A673 (cell line): Measurements from ENCODE around the gene PRR12. TPM values are rescaled to one million over a fixed set of nuclear protein-coding genes. Genes with fewer than 3 reads are reported as not detected.

ENCODE experiments used
- BruUV-seq: library from RNA; stranded (reverse); fragments of 400-500 nt; replicated peaks from 2 replicates; lab custom pipeline; 2021; lab: Mats Ljungman, UMichigan
- CTCF ChIA-PET: fragments of 300-600 bp; sonication (Branson Sonifier 250); formaldehyde crosslinking; loops from one replicate; lab custom pipeline; 2022; ENCODE audit warnings: antibody characterized with exemption; lab: Charles Lee
- POLR2A ChIA-PET: fragments of 300-600 bp; sonication (Branson Sonifier 250); formaldehyde crosslinking; loops from one replicate; lab custom pipeline; 2022; ENCODE audit warnings: antibody characterized with exemption; ENCODE audit not compliant: low non-redundant PET; lab: Charles Lee
- DNase-seq: peaks from one replicate; pipeline ENCODE4 v3.0.0-alpha.2; 2015; ENCODE audit warnings: low spot score
- H3K27ac ChIP-seq: fragments of 200-600 bp; sonication (generic); 2 replicates; pipeline ENCODE4 v1.5.1; 2016; ENCODE audit warnings: mixed run types, low read depth, mild to moderate bottlenecking, mixed read lengths, antibody characterized with exemption, low read length; ENCODE audit not compliant: poor library complexity, severe bottlenecking
- H3K27me3 ChIP-seq: fragments of 200-600 bp; sonication (generic); replicated peaks from 2 replicates; pipeline ENCODE4 v1.6.1; 2017; ENCODE audit warnings: mixed run types, low read depth, mild to moderate bottlenecking, mixed read lengths, antibody characterized with exemption, low read length; ENCODE audit not compliant: insufficient read depth, poor library complexity
- H3K36me3 ChIP-seq: fragments of 200-600 bp; sonication (generic); 2 replicates; pipeline ENCODE4 v1.6.1; 2016; ENCODE audit warnings: mixed run types, mild to moderate bottlenecking, mixed read lengths, antibody characterized with exemption, low read length; ENCODE audit not compliant: insufficient read depth, poor library complexity, severe bottlenecking
- H3K4me1 ChIP-seq: fragments of 200-600 bp; sonication (generic); 2 replicates; pipeline ENCODE4 v1.6.1; 2017; ENCODE audit warnings: mixed run types, mild to moderate bottlenecking, mixed read lengths, antibody characterized with exemption, low read length; ENCODE audit not compliant: insufficient read depth, poor library complexity, severe bottlenecking
- H3K4me3 ChIP-seq: fragments of 200-600 bp; sonication (generic); 2 replicates; pipeline ENCODE4 v1.5.1; 2016; ENCODE audit warnings: low read depth, mixed run types, mild to moderate bottlenecking, mixed read lengths, low read length; ENCODE audit not compliant: poor library complexity, severe bottlenecking
- H3K9me3 ChIP-seq: fragments of 200-600 bp; sonication (generic); 2 replicates; pipeline ENCODE4 v1.6.1; 2016; ENCODE audit warnings: mixed run types, low read depth, mild to moderate bottlenecking, mixed read lengths, antibody characterized with exemption, low read length; ENCODE audit not compliant: poor library complexity, severe bottlenecking
- EZH2 ChIP-seq: fragments of 200-600 bp; sonication (generic); IDR thresholded peaks from 2 replicates; pipeline ENCODE4 v1.6.1; 2017; ENCODE audit warnings: borderline replicate concordance, low read depth, mild to moderate bottlenecking, mixed read lengths, antibody characterized with exemption, low read length; ENCODE audit not compliant: poor library complexity, severe bottlenecking
- intact Hi-C: fragments of 100-400 bp; cut with micrococcal nuclease; formaldehyde crosslinking; loops from one replicate; pipeline ENCODE4 v1.10.0; 2022; ENCODE audit not compliant: unreplicated experiment
- total RNA-seq: library from RNA; stranded (reverse); gene quantifications from 2 replicates; pipeline ENCODE4 v1.2.3, GENCODE V29; 2021
- TF ChIP-seq, protein P1 (sequence below): fragments of 300-800, 200-600 bp; sonication (generic); conservative IDR thresholded peaks from 2 replicates; pipeline ENCODE4 v1.5.1; 2017; ENCODE audit warnings: low read depth, mild to moderate bottlenecking, antibody characterized with exemption, low read length, moderate library complexity, mixed read lengths

The PRR12 gene
- total RNA-seq, 1 experiment from 2014 or later: 54.0 TPM

DNA sequence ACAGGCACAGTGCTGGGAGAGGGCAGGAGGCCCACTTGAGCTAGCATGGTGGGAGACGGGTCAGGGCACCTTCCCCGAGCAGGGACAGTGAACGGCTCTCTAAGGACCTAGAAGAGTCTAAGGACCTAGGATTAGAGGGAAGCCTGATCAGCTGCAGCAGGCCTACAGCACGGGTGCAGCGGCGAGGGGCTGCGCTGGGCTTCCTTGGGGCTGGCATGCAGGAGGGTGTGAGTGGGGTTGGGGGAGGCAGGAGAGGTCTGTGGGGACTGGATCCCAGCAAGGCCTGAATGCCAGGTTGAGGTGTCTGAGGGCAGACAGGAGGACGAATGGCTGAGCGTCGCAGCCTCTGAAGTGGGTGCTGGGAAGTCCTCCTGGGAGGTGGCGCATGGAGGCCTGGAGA, 54.6 kb downstream of the PRR12 start:
- Histone ChIP-seq H3K9me3 (no peaks in the 10 kb centered on the region), H3K4me1 (peaks cover 20% of the 10 kb centered on the region), H3K36me3 (peaks cover 42% of the 10 kb centered on the region), H3K4me3 (no peak overlapping the region), H3K27ac (peak overlapping the region; percentile 26), H3K27me3 (no peaks in the 10 kb centered on the region)
- TF ChIP-seq EZH2: no peak
- TF ChIP-seq, protein P1, sequence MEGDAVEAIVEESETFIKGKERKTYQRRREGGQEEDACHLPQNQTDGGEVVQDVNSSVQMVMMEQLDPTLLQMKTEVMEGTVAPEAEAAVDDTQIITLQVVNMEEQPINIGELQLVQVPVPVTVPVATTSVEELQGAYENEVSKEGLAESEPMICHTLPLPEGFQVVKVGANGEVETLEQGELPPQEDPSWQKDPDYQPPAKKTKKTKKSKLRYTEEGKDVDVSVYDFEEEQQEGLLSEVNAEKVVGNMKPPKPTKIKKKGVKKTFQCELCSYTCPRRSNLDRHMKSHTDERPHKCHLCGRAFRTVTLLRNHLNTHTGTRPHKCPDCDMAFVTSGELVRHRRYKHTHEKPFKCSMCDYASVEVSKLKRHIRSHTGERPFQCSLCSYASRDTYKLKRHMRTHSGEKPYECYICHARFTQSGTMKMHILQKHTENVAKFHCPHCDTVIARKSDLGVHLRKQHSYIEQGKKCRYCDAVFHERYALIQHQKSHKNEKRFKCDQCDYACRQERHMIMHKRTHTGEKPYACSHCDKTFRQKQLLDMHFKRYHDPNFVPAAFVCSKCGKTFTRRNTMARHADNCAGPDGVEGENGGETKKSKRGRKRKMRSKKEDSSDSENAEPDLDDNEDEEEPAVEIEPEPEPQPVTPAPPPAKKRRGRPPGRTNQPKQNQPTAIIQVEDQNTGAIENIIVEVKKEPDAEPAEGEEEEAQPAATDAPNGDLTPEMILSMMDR: no peak
- intact Hi-C loops: no loop called here
- BruUV-seq: no TSS peak
- POLR2A ChIA-PET: no interaction called here
- no peak for DNase-seq
- CTCF ChIA-PET: no interaction called here

DNA sequence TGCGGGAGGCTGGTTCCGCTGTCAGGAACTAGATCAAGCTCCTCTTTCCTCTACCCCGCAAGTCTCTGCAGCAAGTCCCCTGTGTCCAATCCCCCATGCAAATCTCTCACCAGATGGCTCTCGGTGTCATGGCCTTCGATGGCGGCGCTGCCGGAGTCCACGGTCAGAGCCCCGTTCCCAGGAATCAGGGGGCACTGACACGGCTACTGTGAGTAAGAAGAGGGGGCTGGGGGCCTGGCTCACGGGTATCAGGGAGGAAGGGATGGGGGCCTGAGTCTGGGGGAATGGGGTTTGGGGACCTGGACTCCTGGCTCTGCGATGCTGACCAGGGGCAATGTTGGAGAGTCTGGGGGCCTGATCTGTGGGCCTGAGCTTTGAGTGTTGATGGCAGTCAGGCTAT, 55.0 kb downstream of the PRR12 start:
- intact Hi-C loops: no loop called here
- peaks cover 17% of the 10 kb centered on the region for H3K4me1 ChIP-seq
- H3K27me3 ChIP-seq: no peaks in the 10 kb centered on the region
- no peak overlapping the region for H3K4me3 ChIP-seq
- TF ChIP-seq, protein P1: no peak
- H3K9me3 ChIP-seq: no peaks in the 10 kb centered on the region
- no peak for DNase-seq
- BruUV-seq: no TSS peak
- peak overlapping the region; percentile 26 for H3K27ac ChIP-seq
- ChIA-PET CTCF (no interaction called here), POLR2A (no interaction called here)
- peaks cover 43% of the 10 kb centered on the region for H3K36me3 ChIP-seq

DNA sequence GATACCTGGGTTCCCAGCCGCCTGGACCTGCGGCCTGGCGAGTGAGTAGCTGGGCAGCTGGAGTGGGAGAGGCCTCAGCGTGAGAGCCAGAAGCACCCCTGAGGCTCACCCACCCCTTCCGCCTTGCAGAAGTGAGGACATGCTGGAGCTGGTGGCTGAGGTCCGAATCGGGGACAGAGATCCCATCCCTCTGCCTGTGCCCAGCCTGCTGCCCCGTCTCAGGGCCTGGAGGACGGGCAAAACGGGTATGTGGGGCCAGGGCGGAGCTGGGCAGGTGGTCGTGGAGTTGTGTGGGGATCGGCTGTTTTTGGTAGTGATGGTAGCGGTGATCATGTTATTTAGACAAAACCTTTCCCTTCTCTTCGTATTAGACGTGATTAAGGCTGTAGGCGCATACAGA, 55.6 kb downstream of the PRR12 start:
- no peak for DNase-seq
- Histone ChIP-seq H3K9me3 (no peaks in the 10 kb centered on the region), H3K27ac (peak overlapping the region; percentile 26), H3K4me1 (peaks cover 11% of the 10 kb centered on the region), H3K4me3 (no peak overlapping the region), H3K27me3 (no peaks in the 10 kb centered on the region), H3K36me3 (peaks cover 49% of the 10 kb centered on the region)
- BruUV-seq: no TSS peak
- TF ChIP-seq EZH2: no peak
- TF ChIP-seq, protein P1: no peak
- intact Hi-C loops: no loop called here
- CTCF ChIA-PET: no interaction called here
- POLR2A ChIA-PET: no interaction called here
